GM21619 (cell line): ENCODE data around the gene NCLN.
"Not testable (repeated sequence)": the region's sequence is repeated elsewhere in the genome, so short reads cannot be mapped to it uniquely, and the experiment has no call there.

Experiments
- ATAC-seq: cut with Tn5 transposase; IDR thresholded peaks from one replicate; pipeline ENCODE4 v1.9.1; 2021; ENCODE audit not compliant: unreplicated experiment

The NCLN gene

DNA sequence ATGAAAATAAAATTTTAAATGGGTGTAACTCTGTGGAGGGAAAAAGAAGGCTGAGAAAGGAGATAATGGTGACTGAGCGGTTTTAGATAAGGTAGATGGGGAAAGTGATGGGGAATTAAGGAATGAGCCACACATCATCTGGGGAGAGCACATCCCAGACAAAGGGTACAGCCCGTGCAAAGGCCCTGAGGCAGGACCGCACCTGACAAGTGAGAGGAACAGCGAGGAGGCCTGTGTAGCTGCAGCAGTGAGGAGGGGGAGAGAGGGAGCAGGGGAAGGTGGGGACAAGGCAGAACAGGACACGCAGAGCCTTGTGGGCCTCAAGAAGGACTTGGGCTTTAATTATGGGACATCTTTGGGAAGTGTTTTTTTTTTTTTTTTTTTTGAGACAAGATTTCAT lies 37.0 kb downstream of the NCLN start:
- no peak for ATAC-seq

DNA sequence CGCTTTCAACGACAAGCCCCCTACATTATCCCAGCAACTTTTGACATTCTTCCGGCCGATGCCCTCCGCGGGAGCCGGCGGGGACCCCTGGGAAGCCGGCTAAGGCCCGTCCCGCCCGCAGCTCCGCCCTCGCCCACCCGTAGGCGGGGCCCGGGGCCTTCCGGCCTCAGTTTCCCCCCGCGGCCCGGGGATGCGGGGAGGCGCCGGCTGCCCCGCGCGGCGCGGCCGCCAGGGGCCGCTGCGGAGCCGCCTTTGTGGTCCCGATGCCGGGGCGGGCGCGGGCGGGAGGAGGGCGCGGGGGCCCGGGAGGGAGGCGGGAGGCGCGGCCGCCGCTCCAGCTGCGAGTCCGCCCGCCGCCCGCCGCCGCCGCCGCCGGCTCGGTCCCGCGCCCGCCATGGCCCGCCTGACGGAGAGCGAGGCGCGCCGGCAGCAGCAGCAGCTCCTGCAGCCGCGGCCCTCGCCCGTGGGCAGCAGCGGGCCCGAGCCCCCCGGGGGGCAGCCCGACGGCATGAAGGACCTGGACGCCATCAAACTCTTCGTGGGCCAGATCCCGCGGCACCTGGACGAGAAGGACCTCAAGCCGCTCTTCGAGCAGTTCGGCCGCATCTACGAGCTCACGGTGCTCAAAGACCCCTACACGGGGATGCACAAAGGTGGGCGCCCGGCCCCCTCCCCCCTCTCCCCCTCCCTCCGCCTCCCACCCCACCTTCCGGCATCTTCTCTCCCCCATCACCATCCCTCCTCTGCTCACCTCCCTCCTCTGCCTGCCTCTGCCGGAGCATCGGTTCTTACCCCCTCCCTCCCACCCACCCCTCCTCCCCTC lies 38.8 kb downstream of the NCLN start, which contains the start of gene CELF5:
Gene CELF5 (plus strand): TSS at position 316 of the 823 bp plus-strand sequence. CDS start 79 bp downstream, at position 395.
- ATAC-seq, result no peak

DNA sequence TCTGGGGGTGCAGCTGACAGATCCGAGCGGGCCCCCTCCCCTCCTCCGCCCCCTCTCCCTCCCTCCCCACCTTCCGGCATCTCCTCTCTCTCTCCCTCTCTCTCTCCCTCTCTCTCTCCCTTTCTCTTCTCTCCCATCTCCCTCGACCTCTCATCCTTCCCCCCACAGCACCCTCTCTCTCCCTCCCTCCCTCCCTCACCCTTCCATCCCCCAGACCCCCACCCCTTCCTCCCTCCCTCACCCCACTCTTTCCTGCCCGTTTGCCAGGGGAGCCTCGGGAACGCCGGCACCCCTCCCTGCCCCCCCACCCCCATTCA lies 39.4 kb downstream of the NCLN start:
- no peak for ATAC-seq

DNA sequence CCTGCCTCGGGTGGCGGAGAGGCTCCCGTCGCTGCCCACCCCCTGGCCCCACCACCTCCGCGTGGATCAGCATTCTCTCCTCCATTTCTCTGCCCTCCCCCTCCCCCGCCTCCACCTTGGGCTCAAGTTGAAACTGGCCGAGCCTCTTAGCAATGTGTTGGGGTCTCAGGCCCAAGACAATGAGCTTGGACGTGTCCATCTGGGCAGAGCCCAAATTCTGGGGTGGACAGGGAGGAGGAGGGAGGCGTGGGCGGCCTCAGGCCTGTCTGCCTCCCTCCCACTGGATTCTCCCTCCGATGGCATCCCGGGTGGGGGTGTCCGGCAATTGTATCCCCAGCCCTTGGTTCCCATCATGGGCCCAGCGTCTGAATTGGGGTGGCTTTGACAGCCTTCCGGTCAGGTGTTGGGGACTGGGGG lies 40.0 kb downstream of the NCLN start:
- no peak for ATAC-seq

DNA sequence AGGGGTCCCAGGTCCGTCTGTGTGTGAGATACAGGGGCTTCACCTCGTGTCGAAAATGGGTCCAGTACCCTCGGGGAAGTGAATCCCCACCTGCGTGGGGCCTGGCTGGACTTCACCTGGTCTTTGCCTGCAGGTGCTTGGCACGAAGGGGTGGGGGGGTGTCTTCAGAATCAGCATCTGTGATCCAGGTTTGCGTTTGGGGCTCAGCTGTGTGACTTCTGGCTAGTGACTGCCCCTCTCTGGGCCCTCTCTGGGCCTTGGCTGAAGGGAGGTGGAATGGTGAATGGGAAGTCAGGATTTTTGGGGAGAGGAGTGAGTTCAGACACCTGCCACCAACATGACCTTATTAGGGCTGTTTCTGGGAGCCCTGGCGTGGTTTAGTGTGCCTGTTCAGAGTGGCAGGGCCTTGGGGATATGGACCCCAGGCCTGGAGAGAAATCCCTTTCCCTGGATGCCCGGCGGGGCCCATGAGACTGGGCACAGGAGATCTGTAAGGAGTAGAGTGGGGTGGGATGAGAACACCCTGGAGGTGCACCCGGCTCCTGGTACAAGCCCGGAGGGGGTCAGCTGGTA lies 41.4 kb downstream of the NCLN start:
- no peak for ATAC-seq

DNA sequence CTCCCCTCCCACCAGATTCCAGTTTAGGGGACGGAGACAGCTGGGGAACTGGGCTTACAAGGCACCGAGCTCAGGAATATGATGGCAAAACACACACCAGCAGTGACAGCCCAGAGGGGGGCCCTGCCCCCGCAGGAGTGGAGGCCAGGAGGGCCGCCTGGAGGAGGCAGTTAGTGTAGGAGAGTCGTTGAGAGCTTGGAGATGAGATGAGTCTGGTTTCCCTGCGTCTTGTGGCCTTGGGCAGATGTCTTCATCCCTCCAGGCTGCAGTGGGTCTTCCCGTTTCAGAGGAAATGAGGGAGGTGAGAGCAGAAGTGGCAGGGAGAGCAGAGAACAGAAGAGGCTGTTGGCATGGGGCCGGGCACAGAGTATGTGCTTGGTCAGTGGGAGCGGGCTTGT lies 43.6 kb downstream of the NCLN start:
- ATAC-seq, result no peak

DNA sequence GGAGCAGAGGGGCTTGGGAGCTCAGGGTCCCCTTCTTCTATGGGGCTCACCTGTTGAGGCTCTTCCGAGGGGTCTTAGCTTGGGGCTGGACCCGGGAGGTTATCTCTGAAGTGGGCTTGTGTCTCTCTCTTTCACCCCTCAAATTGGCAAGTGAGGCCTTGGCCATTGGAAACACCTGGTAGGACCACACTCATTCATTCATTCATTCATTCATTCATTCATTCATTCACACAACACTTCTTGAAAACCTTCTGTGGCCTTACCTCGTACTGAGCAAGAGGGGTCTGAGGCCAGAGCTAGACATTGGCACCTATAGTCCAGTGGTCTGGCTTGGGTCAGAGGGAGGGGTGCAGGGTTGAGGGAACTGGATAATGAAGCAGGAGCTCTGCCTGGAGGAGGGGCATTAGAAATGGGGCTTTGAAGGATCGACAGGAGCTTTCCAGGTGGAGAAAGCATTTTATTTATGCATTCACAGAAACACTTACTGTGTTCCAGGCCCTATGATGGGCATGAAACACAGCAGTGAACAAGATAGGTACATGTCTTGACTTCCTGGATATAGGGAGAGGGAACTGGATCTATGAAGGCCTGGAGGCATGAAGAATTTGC lies 44.3 kb downstream of the NCLN start:
- ATAC-seq, result no peak

DNA sequence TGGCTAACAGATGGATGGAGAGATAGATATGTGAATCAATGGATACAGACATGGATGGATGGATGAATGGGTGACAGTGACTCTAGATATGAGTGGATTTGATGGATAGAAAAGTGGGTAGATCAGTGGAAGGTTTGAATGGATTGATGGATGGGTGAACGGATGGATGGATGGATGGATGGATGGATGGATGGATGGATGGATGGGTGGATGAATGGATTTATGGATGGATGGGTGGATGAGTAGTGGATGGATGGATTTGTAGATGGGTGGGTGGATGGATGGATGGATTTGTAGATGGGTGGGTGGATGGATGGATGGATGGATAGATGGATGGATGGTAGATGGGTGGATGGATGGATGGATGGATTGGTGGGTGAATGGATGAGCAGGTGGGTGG lies 45.6 kb downstream of the NCLN start:
- ATAC-seq, result no peak

DNA sequence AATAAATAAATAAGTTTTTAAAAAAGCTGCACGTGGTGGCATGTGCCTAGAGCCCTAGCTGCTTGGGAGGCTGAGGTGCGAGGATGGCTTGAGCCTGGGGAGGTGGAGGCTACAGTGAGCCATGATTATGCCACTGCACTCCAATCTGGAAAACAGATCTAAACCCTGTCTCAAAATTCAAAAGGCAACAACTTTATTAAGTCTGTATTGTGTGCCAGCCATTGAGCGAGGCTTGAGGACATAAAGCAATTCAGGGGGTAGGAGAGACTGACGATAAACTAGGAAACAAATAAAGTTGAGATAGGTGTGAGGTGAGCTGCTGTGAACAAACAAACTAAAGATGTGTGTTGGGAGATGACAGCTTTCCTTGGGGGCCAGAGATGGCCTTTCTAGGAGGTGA lies 47.4 kb downstream of the NCLN start:
- ATAC-seq, result no peak

DNA sequence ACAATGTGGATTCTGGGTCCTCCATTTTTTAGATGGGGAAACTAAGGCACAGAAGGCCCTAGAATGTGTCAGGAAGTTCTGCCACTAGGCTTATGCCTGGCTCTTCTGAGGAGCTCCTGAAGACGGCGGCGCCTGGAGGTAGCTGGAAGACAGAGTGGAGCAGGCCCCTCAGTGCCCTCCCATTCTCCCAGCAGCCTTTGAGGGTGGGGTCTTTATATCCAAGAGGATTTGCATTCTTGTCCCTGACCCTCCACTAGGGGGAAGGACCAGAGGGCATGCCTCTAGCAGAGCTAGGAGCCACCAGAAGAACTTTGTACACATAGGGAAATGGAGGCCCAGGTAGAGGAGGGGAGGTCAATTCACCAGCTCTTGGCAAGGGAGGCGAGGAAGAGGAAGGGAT lies 48.1 kb downstream of the NCLN start:
- ATAC-seq, result no peak

DNA sequence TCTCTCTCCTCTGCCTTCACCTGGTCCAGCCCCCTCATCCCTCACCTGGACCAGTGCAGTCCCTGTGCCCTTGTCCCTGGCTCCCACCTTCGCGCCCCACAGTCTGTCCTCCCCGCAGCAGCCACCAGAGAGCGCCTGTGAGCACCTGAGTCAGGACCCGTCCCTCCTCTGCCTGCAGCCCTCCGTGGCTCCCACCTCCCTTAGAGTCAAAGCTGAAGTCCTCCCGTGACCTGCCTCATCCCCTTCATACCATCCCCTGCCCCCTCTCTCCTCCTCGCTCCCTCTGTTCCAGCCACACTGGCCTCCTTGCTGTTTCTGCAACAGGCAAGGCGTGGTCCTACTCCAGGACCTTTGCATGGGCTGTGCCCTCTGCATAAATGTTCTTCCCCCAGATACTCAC lies 49.1 kb downstream of the NCLN start:
- ATAC-seq, result no peak

DNA sequence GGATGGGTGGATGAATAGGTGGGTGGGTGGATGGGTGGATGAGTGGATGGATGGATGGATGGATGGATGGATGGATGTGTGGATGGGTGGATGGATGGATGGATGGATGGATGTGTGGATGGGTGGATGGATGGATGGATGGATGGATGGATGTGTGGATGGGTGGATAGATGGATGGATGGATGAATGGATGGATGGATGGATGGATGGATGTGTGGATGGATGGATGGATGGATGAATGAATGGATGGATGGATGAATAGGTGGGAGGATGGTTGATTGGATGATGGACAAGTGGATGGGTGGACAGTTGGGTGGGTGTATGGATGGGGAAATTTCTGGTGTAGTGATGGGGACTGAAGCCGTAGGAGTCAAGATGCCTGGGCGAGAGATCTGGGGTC lies 49.9 kb downstream of the NCLN start:
- not testable (repeated sequence) for ATAC-seq

DNA sequence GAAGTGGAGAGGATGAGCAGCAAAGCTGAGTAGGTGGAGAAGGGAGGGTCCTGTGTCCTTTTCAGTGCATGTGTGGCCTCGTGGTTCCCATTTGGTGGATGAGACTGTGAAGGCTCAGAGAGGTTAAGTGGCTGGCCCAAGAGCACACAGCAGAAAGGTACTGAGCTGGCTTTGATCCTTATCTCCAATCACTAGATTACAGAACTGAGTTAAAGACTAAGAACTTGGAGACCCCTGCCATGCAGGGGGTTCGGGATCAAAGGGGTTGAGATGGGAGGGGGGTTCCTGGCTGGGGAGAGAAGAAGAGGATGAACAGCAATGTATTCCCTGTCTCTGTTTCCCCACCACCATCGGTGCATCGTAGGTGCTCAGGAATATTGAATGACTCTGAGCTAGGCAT lies 50.5 kb downstream of the NCLN start:
- no peak for ATAC-seq

DNA sequence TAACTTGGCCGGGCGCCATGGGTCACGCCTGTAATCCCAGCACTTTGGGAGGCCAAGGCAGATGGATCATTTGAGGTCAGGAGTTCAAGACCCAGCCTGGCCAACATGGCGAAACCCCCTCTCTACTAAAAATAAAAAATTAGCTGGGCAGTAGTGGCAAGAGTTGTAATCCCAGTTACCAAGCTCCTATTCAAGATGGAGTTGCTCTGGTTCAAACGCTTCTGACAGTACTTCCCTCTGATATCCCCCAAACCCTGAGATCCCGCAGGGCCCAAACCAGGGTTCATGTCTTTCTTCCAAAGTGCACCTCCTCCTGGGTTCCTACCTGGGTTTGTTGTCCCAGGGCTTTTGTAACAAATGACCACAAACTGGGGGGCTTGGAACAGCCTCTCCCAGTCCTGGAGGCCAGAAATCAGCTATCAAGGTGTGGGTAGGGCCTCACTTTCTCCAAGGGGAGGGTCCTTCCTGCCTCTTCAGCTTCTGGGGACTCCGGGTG lies 52.4 kb downstream of the NCLN start:
- no peak for ATAC-seq

DNA sequence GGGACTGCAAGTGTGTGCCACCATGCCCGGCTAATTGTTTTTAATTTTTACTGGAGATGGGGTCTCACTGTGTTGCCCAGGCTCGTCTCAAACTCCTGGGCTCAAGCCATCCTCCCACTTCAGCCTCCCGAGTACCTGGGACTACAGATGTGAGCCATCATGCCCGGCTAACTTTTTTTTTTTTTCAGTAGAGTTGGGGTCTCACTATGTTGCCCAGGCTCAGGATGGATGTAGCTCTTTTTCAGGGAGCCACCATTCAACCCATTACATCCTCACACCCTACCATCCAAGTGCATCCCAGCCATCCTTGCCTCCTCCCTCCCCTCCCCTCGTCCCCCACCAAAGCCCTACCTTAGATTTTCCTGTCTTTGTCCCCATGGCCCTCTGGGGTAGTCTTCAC lies 53.6 kb downstream of the NCLN start:
- no peak for ATAC-seq

DNA sequence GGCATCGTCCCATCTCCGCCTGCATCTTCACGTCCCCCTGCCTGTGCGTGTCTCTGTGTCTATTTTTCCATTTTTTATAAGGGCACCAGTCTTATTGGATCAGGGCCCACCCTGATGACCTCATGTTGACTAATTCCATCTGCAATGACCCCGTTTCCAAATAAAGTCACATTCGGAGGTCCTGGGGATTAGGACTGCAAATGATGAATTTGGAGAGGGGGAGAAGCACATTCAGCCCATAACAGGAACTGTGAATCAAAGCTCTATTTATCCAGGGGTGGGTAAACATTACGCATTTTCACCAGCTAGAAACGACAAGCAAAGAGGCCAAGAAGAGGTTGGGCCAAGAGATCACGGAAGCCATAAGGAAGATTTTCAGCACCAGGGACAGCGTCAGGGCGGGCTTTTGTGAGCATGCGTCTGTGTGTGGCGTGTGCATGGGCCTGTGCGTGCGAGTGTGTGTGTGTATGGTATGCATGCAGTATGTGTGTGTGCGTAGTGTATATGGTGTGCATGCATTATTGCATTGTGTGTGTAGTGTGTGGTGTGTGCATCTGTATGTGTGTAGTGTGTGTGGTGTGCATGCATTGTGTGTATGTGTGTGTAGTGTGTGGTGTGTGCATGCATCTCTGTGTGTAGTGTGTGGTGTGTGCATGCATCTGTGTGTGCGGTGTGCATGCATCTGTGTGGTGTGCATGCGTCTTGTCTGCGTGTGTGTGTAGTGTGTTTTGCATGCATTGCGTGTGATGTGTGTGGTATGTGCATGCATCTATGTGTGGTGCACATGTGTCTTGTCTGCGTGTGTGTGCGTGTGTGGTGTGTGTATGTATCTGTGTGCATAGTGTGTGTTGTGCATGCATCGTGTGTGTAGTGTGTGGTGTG lies 58.3 kb downstream of the NCLN start:
- no peak for ATAC-seq

DNA sequence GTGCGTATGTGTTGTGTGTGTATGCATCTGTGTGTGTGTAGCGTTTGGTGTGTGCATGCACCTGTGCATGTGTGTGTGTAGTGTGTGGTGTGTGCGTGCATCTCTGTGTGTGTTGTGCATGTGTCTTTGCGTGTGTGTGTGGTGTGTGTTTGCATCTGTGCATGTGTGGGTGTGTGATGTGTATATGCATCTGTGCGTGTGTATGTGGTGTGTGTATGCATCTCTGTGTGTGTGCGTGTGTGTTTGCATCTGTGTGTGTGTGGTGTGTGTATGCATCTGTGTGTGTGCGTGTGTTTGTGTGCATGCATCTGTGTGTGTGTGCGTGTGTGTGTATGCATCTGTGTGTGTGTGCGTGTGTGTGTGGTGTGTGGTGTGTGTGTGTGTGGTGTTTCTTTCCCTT lies 59.3 kb downstream of the NCLN start:
- ATAC-seq, result no peak

DNA sequence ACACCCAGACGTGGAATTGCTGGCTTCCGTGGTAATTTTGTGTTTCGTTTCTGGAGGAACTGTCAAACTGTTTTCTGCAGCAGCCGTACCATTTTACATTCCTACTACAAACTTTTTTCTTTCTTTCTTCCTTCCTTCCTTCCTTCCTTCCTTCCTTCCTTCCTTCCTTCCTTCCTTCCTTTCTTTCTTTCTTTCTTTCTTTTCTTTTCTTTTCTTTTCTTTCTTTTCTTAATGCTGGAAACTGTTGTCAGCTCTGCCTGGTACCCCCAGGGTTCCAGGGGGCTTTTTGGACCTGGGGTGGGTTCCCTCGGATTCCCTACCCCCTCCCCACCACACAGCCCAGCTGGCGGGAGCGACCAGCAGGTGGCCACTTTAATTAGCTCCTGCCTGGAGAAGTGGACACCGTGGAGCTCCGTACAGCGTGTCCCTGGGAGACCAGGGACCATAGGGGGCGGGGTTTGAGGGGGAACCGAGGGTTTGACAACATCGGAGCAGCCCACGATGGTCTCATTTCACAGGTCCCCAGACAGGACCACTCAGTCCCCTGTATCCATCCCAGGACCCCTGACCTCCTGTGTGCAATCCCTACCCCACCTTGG lies 63.1 kb downstream of the NCLN start:
- ATAC-seq, result no peak

DNA sequence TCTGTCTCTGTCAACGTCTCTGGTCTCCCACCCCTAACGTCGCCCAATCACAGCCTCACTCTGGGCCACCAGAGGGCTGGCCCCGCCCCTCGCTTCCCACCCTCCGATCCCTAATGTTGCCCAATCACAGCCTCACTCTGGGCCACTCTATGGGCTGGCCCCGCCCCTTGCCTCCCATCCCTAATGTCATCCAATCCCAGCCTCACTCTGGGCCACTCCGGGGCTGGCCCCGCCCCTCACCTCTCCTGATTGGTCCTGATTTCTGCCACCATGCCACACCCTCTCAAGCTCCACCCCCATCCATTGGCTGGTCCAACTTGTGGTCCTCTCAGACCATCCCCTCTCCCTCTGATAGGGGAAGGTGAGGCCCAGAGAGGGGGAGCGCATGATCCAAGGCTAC lies 63.7 kb downstream of the NCLN start:
- no peak for ATAC-seq

DNA sequence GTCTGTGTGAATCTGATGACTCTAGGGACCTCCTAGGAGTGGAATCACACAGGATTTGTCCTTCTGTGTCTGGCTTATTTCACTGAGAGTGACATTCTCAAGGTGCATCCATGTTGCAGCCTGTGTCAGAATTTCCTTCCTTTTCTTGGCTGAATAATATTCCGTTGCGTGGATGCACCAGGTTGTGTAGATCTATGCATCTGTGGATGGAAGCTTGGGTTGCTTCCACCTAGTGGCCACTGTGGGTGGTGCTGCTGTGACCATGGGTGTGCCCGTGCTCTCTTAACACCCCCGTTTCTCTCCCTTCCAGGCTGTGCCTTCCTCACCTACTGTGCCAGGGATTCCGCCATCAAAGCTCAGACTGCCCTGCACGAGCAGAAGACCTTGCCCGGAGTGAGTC lies 64.9 kb downstream of the NCLN start:
- ATAC-seq, result no peak

DNA sequence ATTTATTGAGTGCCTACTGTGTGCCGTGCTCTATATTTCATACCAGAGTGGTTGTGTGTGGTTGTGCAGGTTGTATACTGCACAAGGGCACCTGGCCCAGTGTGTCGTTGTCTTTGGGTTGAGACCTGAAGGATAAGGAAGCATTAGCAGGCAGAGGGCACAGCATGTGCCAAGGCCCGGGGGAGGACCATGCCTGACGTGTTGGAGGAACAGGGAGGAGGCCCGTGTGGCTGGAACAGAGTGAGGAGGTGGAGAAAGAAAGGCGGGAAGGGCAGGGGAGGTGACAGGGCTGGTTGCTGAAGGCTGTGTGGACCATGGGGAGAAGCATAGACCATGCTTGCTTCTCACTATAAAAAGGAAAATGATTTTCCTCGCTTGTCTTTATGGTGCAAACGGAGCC lies 65.5 kb downstream of the NCLN start:
- ATAC-seq, result no peak
